GM18517 (cell line): ENCODE measurements around the gene TMED10.

Experiments
- ATAC-seq: cut with Tn5 transposase; IDR thresholded peaks from one replicate; pipeline ENCODE4 v1.9.1; 2021; ENCODE audit warnings: mild to moderate bottlenecking, moderate library complexity; ENCODE audit not compliant: unreplicated experiment

Gene TMED10

DNA sequence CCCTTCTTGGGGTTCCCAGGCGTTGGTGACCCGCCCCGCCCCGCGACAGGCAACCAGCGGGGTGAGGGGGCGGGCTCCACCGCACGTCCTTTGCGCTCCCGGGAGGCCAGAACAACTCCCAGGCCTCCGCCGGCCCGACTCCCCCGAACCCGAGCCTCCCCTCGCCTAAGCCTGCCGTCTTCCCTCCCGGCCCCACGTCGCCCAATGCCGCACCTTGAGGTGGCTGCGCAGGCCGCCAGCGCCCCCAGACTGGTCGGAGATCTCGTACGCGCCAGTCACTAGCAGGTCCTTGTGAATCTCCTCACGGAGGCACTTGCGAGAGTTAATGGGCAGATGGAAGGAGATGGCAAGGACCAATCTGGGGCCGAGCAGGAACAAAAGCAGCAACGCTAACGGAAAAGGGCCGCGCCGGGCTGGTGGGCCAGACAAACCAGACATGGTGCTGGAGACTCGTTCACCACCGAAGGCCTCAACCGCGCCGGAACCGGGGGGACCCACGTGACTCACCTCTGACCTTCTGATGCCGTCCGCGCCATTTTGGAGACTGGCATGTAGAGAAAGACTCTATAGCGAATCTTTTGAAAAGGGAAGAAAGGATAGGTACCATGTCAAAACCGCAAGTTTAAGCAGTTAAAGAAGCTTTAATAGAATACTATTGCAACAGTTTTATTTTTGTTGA, at the start of gene TMED10:
Gene TMED10, minus strand, starts transcription at position 471 of the 679 bp plus-strand sequence. Its CDS starts 33 bp downstream, at position 438.
- ATAC-seq, result peak; percentile 79

DNA sequence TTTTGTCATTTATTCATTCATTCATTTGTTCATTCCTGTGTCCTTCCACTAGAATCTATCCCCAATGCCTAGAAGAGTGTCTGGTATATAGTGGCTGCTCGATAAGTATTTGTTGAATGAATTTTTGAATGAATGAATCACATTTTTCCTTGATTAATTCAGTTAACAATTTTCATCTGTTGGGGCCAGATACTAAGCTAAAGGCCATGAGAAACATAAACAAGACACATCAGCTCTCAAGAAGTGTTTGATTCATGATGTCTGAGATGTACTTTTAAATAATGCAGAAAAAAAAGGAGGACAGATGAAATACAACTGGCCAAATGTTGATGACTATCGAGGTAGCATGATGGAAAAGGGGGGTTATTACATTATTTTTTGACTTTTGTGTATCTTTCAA, 48.1 kb upstream of the TMED10 start:
- ATAC-seq, result no peak

DNA sequence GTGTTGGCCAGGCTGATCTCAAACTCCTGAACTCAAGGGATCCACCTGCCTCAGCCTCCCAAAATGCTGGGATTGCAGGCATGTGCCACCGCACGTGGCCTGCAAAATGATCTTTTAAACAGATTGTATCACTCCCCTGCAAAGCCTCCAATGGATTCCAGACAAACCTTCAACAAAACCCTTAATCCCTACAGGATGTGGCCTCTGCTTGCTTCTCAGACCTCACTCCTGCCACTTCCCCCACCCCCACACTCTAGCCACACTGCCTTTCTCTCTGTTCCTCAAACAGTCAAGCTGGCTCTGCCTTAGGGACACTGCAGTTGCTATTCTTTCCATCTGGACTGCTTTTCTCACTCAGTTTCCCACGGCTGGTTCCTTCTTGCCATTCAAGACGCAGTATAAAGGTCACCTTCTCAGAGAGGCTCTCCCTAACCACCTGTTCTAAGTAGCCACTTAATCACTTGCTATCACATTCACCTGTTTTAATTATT, 47.3 kb upstream of the TMED10 start:
- ATAC-seq, result no peak

DNA sequence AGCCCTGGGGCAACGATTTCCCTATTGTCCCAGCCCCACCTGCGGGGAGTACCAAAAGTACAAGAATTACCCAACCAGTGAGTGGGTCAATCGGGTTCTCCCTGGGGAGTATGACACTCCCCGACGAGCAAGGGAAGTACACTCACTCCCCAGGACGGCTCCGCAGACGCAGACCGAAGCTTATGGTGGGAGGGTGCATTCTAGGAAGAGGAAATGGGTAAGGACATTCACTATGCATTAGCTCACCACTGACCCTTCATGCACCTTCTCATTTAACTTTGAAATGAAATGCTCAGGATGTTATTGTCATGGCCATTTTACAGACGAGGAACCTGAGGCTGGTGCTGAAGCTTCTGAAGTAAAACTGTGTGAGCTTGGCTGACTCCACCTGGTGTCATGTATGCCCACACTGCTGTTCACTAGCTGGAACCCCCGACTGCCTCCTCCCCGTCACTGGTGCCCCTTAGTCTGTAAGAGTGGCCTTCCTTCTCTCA, 45.8 kb upstream of the TMED10 start:
- no peak for ATAC-seq

DNA sequence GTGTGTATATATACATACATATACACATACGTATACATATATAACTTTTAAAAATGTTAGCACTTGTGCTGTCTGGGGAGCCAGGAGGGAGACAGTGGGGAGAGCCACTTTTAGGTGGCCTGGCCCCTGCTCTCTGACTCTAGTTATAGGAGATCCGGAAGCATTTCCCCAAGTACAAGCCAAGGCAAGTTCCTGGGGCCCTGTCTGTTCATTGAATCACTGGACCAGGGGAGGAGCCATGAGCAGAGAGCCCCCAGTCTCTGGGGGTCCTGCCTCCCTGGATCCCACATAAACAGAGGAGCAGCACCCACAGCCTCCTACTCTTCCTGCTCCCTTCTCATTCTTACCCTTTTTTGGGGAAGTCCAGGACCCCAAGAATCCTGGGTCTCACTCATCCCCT, 45.4 kb upstream of the TMED10 start:
- no peak for ATAC-seq

DNA sequence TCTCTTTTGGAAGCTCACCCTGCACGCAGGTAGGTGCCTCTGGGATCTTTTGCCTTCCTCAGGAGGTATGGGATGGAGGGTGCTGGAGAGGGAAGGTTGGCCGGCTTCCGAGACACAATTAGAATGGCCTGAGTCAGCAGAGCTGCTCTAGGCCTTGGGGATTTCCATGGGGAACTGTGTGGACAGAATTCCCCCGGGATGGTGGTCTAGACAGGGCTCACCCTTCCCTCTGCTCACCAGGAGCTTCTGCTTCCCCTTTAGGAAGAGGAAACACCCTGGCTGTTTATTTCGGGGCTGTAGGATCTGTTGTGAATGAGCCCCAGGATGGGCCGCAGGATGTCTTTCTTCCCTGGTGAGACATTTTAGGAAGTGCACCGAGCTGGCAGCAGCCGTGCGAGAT, 43.7 kb upstream of the TMED10 start:
- ATAC-seq, result no peak

DNA sequence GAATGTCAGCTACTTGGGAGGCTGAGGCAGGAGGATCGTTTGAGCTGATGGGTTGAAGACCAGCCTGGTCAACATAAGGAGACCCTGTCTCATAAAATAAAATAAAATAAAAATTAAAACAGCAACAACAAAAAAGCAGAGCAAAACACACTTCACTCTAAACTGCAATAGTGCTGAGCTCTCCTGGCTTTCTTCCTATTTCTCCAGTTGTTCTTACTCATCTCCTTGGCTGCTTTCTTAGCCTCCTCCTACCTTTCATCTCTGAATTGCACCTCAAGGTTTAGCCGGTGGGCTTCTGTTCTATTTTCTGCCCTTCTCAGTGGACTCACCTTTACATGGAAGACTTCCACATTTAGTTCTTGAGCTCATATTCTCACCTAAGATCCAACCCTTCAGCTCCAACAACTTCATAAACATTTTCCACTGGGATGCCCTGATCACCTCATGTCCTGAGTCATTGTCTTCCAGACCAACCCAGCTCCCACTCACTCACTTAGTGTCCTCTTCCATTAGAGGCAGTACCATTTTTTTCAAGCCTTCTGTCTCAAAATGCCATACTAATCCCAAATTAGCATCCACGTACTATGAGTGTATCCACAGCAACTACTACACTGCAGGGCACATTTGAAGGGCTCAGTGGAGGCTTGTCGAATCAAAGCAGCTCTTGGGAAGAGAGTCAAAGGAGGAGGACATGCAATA, 41.2 kb upstream of the TMED10 start:
- no peak for ATAC-seq

DNA sequence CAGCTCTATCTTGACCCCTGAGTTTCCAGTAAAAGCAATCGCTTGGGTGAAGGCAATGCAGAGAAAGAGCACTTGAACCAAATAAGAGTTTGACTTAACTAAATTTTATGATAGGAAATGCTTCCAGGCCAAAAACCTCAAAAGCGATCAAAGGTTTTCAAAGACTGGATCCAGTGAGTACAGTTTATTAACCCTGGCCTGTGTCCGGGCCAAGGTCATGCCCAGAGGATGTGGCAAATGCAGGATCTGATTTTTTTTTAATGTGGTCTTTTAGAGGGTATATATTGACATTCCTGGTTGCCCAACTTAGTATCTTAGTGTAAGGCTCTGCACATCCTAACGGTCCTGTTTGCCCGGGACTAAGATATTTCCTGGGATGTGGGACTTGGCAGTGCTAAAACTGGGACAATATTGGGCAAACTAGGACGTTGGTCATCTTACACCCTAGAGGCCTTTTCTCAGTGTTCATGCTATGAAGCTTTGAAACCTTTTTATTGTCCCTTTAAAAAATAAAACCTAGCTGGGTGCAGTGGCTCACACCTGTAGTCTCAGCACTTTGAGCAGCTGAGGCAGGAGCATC, 40.1 kb upstream of the TMED10 start:
- no peak for ATAC-seq

DNA sequence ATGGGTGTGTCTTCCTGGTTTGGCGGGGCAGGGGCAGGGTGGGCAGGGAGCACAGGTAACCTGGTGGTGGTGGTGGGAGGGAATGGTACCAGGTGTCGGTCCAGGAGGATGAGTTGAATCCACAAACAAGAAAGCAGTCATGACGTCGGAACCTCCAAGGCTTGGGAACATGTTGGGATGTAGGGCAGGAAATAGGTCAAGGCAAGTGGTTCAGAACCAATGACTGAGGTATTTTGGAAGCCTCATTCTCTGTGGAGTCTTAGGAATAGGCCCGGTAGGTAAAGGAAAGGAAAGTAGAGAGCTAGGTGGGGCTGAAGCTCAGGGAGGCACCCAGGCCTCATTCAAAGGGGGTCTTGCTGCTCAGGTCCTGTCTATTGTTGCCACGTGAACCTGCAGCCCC, 39.1 kb upstream of the TMED10 start:
- no peak for ATAC-seq

DNA sequence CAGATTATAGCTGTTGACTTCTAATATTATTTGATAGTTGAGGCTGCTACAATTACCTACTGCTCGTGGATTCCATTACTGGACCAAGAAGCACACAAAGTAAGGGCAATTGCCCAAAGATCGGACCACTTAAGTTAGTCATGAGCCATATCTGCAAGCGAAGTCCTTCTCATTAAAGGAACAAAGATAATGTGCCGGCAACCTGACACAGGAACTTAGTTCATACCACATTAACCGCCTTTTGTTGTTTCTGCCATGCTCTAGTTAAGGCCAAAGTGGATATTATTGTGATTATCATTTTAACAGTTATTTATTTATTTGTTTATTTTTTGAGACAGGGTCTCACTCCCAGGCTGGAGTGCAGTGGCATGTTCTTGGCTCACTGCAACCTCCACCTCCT, 38.1 kb upstream of the TMED10 start:
- no peak for ATAC-seq

DNA sequence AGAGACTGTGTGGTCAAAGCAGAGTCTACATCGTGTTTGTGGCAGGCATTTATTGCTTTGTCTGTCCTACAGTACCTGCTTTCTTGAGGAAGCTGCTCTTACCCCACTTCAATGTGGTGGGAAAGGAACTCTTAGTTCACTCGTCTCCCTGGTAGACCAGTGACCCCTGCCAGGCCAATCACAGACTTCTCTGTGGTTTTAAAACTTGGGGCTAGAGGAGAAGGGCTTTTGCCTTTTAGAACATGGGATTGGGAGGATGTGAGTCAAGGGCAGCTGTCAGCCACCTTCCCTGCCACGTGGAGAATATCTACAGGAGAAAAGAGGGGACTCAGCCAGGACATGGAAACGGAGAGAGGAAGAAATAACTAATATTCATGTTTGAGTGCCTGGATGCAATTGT, 36.8 kb upstream of the TMED10 start:
- ATAC-seq, result no peak

DNA sequence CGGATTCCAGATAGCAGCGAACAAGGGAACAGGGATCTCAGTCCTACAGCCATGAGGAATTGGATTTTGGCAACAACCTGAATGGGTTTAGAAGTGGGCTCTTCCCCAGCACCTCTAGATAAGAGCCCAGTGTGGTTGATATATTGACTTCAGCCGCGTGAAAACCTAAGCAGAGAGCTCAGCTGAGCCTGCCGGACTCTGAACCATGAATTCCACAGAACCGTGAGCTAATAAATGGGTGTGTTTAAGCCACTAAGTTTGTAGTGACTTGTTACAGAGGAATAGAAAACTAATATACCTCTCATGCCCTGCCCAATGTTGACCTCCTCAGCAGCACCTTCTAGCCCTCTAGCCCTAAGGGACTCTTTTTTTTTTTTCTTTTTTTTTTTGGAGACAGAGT, 32.4 kb upstream of the TMED10 start:
- no peak for ATAC-seq

DNA sequence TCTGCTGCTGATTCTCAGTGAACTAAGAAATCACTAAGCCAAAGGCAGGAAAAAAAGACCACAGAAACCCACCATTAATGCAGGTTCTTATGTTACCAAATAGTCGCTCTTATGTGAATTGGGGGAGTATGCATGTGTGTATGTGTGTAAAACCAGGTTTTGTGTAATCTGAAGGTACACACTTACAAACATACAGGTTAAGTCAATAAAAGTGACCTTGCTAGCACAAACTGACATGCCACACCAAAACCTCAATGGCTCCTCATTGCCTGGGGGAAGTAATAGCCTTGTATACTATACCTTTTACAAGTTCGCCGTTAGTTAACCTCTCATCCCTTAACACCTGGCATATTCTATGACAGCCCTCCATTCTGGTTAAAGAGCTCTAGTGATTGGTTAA, 29.8 kb upstream of the TMED10 start:
- no peak for ATAC-seq

DNA sequence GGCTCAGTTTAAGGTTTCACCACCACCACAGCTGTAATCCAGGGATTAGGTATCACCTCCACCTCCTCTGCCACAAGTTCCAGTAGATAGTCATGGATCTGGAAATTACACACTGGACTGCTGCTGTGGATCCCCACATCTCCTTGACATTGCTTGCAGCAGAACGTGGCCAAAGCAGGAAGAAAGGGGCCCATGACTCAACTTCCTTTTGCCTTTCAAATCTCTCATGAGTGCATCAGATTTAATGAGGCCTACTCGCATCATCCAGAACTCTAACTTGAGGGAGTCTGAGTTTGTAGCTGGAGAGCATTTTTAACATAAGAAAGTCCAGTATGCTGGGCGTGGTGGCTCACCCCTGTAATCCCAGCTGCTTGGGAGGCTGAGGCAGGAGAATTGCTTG, 29.2 kb upstream of the TMED10 start:
- ATAC-seq, result no peak

DNA sequence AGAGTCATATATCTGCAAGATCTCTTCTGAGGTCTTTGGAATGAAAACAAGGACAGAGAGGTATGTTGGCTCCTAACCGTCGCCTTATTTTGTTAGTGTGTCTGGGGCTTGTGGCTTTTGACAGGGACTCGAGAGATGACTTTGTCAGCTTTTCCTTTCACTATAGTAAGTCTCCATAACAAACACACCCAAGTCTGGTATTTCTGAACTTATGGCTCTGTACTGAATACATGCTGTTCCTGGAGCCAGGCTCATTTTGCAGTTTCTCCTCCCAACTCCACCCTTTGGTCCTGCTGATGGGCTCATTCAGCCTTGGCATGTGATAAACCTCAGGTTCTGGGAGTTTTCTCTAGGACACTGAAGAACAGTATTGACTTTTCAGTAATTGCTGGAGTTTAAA, 27.7 kb upstream of the TMED10 start:
- ATAC-seq, result no peak

DNA sequence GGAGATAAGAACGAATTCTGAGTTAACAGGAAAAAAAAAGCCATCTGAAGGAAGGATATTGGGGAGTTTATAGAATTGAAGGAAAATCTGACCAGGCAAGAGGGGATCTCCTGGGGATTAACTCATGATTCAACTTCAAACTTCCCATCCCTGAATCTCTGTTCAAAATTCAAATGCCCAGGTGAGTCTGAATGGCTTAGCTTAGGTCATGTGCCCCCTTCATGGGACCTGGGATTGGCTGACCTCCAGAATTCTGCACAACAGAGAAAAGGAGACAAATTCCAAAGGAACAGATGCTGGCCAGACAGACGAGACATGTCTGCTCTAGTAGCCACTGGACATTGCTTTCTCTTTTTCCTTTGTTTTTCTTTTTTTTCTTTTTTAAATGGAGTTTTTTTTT, 26.2 kb upstream of the TMED10 start:
- ATAC-seq, result no peak

DNA sequence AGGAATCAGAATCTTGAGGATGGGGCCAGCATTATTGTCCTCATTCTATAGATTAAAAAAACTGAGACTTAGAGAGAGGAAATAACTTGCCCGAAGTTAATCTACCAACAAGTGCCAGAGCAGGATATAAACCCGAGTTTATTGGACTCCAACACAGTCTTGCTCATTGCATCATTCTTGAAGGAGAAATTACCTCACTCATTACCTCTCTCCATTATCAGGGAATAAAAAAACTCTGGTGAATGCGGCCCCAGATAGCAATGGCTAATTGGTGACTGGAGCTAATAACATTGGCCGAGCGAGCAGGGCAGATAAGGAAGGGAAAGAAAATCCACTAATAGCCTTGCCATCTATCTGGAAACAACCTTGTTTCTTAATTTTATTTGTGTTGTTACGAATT, 24.7 kb upstream of the TMED10 start:
- no peak for ATAC-seq

DNA sequence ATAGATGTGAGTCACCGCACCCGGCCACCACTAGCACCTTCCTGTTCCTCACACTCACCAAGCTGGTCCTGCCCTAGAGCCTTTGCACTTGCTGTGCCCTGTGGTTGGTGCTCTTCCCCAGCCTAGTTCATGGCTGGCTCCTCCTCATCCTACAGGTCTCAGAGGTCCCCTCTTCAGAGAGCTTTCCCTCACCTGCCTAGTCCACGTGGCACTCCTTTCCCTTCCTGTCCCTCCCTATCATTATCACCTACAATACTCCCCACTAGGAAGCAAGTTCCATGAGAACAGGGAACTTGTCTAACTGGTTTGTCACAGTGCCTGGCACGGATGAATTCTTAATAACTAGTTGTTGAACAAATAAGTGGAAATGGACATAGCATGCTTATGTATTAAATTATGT, 24.0 kb upstream of the TMED10 start:
- ATAC-seq, result no peak

DNA sequence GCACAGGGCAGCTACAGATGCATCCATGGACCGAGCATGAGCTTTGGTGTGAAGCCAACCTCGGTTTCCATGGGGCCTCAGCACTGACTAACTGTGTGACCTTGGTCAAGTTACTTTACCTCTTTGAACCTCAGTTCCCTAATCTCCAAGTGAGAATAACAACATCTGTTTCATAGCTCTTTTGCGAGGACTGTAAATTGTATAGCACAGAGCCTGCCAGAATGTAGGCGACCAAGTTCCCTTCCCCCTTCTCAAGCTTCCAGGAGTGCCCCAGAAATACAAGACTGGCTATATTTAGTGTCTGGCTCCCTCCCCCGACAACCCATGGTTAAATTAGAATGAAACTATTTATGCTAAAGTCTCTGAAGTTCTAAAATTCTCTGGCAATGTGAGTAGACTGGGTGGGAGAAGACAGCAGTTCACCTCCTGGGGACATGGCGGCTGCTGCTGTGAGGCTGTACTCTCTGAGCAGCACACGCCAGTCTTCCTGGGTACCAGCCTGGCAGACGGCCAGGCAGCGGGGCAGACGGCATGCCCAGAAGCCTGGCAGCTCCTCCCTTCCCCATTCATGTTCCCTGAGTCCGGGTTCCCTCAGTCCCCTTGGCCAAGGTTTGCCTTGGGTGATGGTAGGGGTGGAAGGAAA, 22.0 kb upstream of the TMED10 start:
- no peak for ATAC-seq

DNA sequence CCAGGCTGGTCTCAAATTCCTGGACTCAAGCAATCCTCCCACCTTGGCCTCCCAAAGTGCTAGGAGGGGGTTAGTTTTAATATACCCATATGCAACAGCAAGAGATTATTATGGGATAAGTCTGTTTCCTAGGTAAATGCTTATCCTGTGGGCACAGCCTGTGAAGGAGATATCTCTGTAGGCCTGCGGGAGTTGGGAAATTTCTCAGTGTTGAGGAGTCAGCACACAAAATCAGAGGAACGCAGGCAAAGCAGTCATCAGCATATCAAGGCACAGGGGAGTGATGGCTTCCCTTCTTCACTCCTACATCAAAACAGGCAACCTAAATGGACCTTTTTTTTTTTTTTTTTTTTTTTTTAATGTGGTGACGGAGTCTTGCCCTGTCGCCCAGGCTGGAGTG, 20.9 kb upstream of the TMED10 start:
- ATAC-seq, result no peak

DNA sequence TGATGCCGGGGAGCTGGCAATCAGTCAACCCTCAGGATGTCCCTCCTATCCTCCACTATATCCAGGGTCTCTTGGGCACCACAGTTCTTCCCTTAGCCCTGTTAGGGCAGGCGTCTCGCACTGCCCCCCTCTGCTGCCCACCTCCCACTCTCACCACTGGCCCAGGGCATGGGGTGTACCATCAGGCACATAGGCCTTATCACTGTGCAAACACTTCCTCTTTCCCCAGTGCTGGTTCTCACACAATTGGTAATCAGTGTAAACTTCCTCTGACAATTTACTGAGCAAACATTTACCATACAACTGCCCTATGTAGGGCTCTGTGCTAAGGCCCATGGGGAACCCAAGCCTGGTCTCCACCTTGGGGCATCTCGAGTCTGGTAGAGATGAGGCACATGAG, 20.1 kb upstream of the TMED10 start:
- ATAC-seq, result no peak

DNA sequence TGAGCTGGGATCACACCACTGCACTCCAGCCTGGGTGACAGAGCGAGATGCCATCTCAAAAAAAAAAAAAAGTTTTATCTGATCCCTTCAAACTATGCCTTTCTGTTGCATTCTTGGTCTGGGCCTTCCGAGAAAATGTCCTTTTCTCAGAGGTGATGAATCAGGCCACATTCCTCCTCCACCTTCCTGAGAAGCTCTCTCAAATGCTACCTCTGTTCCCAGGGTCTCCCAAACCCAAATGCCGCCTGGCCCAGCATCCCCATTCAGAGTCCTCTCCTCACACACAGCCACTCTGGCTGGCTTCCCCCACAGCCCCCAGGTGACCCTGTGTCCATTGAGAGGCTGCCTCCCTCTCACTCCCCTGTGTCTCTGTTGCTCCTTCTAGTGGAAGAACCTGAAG, 19.7 kb upstream of the TMED10 start:
- no peak for ATAC-seq
